ENCODE data around the gene SOX30.

The SOX30 gene

GRCh38 chr5:157610990-157611389 is 41.2 kb downstream of the SOX30 start:
- FAIRE-seq, result no peak
- no peak for DNase-seq (ENCODE audit: low spot score)

- no peak for FAIRE-seq
- DNase-seq (ENCODE audit: low spot score), result no peak
Observed at GRCh38 chr5:157608972-157609565, 43.2 kb downstream of the SOX30 start.

DNA sequence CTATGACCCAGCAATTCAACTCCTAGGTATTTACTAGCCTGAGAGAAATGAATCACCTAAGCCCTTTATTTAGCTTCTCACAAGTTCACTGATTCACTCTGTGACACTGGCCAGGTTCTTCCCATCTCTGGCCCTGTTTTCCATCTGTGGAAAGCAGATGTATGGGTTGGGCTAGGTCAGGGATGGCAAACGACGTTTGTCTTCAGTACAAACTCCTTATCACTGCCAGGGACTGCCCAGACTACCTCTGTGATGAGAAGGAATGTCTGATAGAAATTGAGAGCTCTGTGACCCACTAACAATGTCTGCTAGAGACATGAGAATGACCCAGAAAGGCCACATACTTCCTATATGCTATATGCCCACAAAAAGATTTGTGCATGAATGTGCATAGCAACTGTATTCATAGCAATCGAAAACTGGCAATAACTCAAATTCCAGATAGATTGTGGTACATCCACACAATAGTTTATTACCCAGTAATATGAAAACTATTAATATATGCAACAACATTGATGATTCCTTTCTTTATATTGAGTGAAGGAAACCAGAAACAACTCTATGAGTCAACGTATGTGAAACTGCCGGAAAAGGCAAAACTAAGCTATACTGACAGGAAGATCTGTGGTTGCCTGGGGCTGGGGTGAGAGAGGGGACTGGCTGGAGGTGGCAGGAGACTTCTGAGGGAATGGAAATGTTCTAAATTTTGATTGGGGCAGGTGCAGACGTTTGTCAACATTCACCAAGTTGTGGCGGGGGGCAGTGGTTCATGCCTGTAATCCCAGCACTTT is 44.7 kb downstream of the SOX30 start:
- DNase-seq (ENCODE audit: low spot score) (peak; percentile 42), FAIRE-seq (no peak)

GRCh38 chr5:157606046-157606445 is 46.2 kb downstream of the SOX30 start:
- FAIRE-seq, result no peak
- DNase-seq (ENCODE audit: low spot score), result no peak

- peak; percentile 20 for FAIRE-seq
- peak; percentile 87 for DNase-seq (ENCODE audit: low spot score)
Observed at GRCh38 chr5:157603333-157604190, 48.7 kb downstream of the SOX30 start.

DNA sequence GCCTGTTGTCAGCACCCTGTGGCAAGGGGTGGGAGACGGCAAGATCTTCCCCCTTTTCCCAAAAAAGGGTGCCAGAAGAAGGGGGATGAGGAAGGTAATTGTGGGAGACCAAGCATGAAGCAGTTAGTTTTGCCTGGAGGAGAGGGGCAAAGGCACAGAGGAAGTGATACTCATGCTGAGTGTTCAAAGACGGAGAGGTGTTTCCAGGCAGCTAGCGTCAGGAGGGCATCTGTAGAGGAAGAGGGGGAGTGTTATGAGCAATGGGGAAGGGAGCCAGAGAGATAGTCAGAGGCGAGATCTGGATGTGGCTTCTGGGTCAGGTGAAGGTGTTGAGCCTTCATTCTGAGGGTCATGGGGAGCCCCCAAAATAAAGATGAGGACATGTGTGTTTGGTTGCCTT is 49.7 kb downstream of the SOX30 start:
- no peak for FAIRE-seq
- DNase-seq (ENCODE audit: low spot score), result peak; percentile 16

- DNase-seq (ENCODE audit: low spot score) (no peak), FAIRE-seq (no peak)
Observed at GRCh38 chr5:157600252-157600651, 52.0 kb downstream of the SOX30 start.

DNA sequence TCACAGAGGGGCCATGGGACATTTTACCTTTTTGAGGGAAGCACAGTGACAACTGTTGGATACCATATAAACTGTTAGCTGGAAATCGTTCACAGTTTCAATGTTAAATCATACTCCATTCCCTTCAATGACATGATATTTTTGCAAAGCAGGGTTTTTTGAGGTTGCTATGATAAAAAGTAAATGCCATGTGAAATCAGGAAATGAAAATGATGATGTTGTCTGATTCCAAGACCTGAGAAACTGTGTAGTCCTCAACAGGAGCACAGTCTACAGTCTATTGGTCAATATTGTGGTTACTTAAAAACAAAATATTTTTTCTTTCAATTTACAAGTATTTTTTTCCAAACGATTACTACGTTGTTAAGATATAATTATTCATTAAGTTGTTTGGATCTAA is 52.7 kb downstream of the SOX30 start:
- FAIRE-seq (no peak), DNase-seq (ENCODE audit: low spot score) (no peak)

- DNase-seq (ENCODE audit: low spot score) (no peak), FAIRE-seq (no peak)
Observed at GRCh38 chr5:157598350-157598936, 53.8 kb downstream of the SOX30 start.

GRCh38 chr5:157597277-157597676 is 55.0 kb downstream of the SOX30 start:
- FAIRE-seq, result no peak
- DNase-seq (ENCODE audit: low spot score), result no peak

DNA sequence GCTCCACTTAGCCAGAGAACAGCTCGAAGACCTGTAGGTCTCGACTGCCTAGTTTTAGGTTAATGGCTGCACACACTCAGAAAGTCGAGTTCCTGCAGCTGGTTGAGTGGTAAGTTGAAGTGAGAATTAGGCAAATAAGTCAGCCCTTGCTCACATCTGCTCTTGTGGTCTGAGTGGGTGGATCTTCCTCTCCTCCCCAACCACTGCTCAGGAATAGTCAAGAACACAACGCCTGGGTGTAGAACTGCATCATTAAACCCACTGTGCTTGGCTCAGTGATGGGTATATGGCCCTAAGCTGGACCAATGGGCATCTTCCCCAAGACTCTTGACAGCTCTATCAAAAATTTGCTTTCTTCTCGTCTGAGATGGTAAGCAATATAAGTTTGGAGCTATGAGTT is 55.8 kb downstream of the SOX30 start:
- no peak for FAIRE-seq
- DNase-seq (ENCODE audit: low spot score), result no peak

- FAIRE-seq (no peak), DNase-seq (ENCODE audit: low spot score) (no peak)
Observed at GRCh38 chr5:157594675-157595459, 57.4 kb downstream of the SOX30 start.

DNA sequence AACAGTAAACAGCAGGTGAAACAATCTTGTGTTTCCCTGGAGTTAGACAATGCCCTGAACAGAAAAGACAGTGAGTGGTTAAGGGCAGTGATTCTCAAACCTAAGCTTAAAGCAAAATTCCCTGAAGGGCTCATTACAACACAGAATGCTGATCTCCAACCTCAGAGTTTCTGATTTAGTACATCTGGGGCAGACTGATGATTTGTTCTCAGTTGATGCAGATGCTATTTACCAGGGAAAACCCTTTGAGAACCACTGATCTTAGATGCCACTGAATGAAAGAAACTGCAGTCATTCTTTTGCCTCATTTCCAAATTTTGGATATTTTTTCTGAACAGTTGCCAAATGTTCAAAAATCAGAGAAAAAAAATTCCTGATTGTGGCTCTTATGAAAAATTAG is 58.0 kb downstream of the SOX30 start:
- DNase-seq (ENCODE audit: low spot score) (no peak), FAIRE-seq (no peak)

DNA sequence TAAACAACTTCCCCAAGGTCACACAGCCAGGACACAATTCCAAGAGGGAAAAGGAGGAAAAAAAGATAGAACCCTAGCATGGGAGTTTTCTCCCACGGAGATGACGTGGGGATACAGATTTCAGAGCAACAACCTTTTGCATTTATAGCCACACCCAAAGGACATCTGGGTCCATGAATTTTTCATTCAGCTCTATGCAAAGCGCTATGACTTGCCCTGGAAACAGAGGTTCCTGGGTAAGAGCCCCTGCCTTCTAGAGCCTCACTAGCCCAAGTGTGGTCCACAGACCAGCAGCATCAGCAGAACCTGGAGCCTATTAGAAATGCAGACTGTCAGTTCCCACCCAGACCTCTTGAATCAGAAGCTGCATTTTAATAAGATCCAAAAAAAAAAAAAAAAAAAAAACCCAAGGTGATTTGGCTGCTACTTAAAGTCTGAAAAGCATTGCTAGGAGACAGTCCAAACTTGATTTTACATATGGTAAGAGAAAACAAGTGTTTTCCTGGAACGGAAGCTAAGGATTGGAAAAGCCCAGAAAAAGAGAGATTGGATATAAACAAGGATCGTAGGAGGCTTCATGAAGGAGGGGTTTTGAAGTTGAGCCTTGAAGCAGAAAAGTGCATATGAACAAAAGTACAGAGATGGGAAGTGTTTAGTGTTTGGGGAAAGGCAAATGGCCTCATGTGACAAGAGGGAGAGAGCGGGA is 59.0 kb downstream of the SOX30 start:
- FAIRE-seq (no peak), DNase-seq (ENCODE audit: low spot score) (no peak)

GRCh38 chr5:157592594-157592993 is 59.6 kb downstream of the SOX30 start:
- FAIRE-seq, result no peak
- DNase-seq (ENCODE audit: low spot score), result no peak

- no peak for FAIRE-seq
- no peak for DNase-seq (ENCODE audit: low spot score)
Observed at GRCh38 chr5:157590478-157590877, 61.8 kb downstream of the SOX30 start.

GRCh38 chr5:157584628-157585027 is 67.6 kb downstream of the SOX30 start:
- DNase-seq (ENCODE audit: low spot score) (no peak), FAIRE-seq (no peak)

GRCh38 chr5:157582731-157583620 is 69.3 kb downstream of the SOX30 start:
- no peak for DNase-seq (ENCODE audit: low spot score)
- FAIRE-seq, result no peak

DNA sequence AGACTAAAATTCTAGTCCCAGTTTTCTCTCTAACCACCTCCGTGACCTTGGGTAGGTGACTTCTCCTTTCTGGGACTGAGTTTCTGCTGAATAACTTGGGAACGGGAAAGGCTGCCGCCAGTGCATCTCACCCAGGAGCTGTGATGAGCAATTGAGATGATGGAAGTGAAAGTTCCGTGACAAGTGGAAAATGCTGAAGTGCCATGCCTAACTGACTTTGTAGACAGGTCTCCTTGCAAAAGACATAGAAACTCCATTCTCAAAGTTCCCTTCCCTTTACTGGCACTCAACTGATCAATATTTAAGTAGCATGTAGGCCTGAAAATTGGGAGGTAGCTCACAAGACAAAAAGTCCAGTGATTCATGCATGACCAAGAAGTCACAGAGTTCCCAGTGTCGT is 70.3 kb downstream of the SOX30 start:
- DNase-seq (ENCODE audit: low spot score), result no peak
- FAIRE-seq, result no peak

Measured in urothelium cell line (cell line).